GM18517 (cell line): ENCODE data around the gene SLC8A1.

Experiments used
- ATAC-seq: cut with Tn5 transposase; IDR thresholded peaks from one replicate; pipeline ENCODE4 v1.9.1; 2021; ENCODE audit warnings: mild to moderate bottlenecking, moderate library complexity; ENCODE audit not compliant: unreplicated experiment

The SLC8A1 gene

GRCh38 chr2:40281021-40281940 lies 170.6 kb downstream of the SLC8A1 start:
- ATAC-seq = peak; percentile 42

DNA sequence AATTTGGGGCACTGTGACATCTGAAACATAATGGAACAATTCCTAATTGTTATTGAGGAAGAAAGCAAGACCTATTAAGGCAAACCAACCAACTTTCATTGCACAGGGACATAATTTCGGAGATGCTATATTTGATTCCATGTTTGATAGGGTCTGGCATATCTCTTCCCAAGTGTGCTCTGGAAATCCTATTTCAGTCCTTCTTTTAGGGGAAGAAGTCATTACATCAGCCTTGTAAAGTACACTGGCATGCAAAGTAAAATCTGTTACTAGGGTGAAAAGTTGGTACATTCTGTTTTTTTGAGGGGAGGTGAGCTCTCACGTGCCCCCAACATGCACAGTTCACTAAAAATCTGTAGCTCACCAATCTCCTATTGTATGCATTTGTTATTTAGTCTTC lies 172.4 kb downstream of the SLC8A1 start:
- no peak for ATAC-seq

- ATAC-seq = no peak
These were observed 172.9 kb downstream of the SLC8A1 start for GRCh38 chr2:40279001-40279400.

- ATAC-seq = no peak
These were observed 175.8 kb downstream of the SLC8A1 start for GRCh38 chr2:40276076-40276475.

DNA sequence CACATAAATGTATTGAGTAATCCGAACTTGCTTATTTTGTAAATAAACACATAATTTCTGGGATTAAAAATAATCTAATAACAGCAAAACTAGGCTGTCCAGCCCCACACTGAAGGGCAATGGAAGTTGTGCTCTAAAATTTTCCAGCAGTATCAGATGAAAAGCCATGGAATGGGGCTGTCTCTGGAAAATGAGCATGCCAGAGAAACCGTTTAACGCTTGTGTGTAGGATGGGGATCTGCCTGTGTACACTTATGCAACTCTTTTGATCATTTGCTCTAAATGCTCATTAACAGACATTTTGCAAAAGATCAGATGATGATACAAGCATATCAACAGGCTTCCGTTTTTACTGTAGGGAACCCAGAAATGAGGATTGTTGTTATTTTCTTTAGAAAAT lies 177.6 kb downstream of the SLC8A1 start:
- ATAC-seq = no peak

GRCh38 chr2:40273734-40274182 lies 178.1 kb downstream of the SLC8A1 start:
- no peak for ATAC-seq

DNA sequence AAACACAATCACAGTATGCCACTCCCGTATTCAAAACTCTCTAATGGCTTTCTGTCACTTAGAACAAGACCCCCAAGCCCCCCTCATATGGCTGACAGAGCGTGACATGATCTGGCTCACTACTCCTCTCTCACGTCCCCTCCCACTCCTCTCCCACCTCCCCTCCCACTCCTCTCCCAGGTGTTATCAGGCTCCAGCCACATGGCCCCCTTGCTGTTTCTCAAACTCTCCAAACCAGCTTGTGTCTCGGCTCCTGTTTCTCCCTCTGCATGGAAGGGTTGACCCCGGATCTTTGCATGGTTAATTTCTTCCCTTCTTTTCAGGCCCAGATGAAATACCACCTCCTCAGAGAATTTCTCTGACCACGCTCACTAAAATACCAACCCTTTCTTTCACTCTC lies 180.8 kb downstream of the SLC8A1 start:
- ATAC-seq = no peak

DNA sequence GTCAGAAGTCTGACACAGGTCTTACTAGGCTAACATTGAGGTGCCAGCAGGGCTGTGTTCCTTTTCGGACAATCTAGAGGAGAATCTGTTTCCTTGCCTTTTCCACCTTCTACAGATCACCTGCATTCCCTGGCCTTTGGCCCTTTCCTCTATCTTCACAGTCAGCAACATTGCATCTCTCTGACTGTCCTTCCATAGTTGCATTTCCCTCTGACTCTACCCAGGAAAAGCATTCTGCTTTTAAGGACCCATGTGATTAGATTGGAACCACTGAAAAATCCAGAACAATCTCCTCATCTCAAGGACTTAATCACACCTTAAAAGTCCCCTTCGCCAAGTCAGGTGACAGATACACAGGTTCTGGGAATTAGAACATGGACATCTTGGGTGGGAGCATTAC lies 181.5 kb downstream of the SLC8A1 start:
- no peak for ATAC-seq

- no peak for ATAC-seq
These were observed 183.3 kb downstream of the SLC8A1 start for GRCh38 chr2:40268566-40268965.

DNA sequence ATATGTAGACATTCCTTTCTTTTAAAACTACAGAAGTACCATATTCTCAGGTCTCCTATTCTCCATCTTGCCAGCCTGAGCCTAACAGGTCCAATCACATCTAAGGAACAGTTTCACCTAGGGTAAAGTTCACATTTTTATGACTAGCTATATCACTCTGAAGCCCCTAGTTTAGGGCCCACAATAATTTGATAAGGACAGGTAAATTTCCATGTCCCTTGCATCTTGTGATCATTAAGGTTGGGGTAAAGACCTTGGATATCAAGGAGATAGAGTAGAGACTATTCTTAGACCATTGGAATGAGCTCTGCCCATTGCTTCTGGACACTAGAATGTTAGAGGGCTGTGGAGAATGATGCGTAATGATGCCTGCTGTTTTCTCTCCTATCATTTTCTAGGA lies 185.7 kb downstream of the SLC8A1 start:
- no peak for ATAC-seq

GRCh38 chr2:40265602-40266001 lies 186.3 kb downstream of the SLC8A1 start:
- ATAC-seq = no peak

DNA sequence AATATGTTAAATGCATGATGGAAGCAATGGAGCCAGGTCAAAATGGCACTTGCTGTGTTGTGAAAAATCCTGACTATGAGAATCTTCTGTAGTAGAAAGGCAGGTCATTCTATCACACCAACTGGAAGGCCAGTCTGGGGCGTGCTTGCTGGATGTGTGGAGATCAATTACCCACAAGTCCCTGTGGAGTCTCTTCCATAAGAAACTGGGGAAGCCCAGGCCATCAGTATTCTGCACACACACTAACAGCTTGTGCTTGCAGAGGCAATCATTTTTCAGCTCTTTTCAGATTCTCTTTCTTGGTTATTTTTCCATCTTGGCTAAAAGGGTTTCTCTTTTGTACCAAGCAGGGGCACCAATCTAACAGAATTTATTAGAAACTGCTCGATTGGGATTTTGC lies 190.8 kb downstream of the SLC8A1 start:
- no peak for ATAC-seq

DNA sequence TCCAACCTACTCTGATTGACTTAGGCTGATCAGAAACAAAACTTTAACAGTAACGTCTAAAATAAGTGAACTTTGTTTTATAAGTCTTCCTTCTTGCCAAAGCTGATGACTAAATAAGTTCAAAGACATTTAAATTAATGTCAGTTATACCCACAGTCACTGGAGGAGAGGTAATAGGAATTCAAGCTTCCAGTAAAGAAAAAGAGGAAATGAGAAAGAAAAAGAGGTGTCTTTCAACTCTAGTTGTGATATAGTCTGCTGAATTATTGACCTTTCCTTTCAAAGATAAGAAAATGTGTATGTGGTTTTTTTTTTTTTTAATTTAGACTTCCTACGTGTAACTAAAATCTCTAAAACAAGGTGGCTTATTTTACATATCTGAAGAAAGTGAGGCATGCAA lies 191.5 kb downstream of the SLC8A1 start:
- ATAC-seq = no peak

DNA sequence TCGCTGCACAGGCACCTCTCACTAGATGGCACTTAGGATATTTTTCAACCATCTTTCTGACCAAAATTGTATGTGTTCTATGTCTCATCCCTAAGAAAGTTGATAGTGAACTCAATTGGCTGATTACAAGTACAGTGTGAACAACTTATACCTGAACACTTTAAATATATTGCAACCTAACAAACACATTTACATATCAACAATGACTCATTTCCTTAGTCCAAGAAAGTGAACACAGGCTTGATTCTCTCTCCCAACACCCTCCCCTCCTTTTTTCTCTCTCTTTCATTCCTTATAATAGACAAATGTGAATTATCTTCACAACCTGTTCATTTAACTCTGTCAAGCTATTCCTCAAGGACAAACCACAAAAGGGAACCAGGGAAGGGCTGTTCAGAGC lies 192.0 kb downstream of the SLC8A1 start:
- no peak for ATAC-seq

- no peak for ATAC-seq
These were observed 193.8 kb downstream of the SLC8A1 start for GRCh38 chr2:40258135-40258457.

- no peak for ATAC-seq
These were observed 194.4 kb downstream of the SLC8A1 start for GRCh38 chr2:40257340-40258134.

GRCh38 chr2:40256649-40257048 lies 195.2 kb downstream of the SLC8A1 start:
- no peak for ATAC-seq

- no peak for ATAC-seq
These were observed 195.9 kb downstream of the SLC8A1 start for GRCh38 chr2:40256008-40256407.

DNA sequence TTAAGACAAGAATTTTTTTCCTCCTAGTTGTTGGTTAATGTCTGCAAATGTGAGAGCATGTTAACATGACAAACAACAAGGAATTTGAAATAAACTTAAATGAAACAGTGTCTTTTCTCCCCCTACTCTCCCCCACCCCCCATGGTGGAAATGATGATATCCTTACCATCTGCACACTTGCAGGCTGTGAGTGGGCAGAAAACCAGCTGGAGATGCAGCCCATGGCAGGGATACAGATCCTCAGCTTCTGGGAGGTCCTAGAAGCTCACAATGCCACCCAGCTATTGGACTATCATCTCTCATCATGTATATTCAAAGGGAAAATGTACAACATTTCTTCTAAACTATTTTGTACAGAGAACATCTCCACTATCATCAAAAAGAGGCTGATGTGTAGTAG lies 196.8 kb downstream of the SLC8A1 start:
- ATAC-seq = no peak

DNA sequence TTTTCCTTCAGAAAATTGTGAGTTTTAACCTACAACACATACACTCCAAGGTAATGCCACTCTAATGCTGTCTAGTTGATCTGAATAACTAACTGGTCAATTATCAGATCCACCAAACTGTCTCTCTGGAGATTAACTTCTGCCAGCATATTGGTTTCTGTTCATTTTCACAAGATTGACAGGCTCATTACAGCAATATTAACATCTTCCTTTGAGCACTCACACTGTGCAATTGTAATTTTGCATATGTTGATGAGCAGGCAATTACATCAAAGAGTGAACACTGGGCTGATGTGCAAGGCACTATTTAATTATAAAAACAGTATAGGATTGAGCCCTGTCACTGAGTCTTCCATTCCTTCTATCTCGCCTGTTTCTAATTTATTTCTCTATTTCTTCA lies 197.3 kb downstream of the SLC8A1 start:
- ATAC-seq = no peak

DNA sequence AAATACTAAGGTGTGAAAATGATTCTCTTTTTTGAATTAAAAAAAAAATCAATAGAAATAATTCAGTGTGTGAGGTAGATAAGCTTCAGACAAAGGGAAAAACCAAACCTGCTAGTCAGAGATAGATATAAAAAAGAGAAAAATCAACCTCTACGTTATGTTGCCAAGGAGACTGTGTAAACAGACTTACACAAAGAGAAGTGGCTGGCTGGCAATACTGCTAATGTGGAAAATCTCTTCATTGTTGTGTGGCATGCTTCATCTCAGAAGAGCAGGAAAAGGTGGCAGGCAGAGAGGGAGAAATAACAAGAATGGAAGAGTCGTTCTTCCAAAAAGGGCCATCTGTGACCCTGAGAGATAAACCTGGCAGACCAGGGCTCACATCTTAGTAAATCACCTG lies 200.8 kb downstream of the SLC8A1 start:
- no peak for ATAC-seq

- no peak for ATAC-seq
These were observed 202.3 kb downstream of the SLC8A1 start for GRCh38 chr2:40249577-40249976.
